OCI-LY1 (cell line): Measurements from ENCODE around the gene GAS2L2.

ENCODE experiments used
- H2AFZ ChIP-seq: fragments of 200-600 bp; sonication (generic), shearing (Covaris generic); 2 replicates; pipeline ENCODE4 v1.6.0; 2014; ENCODE audit warnings: antibody characterized with exemption, mild to moderate bottlenecking, low read length
- H3F3A ChIP-seq: fragments of 200-600 bp; sonication (generic), shearing (Covaris generic); 2 replicates; pipeline ENCODE4 v1.6.0; 2014; ENCODE audit warnings: mild to moderate bottlenecking, antibody characterized with exemption, low read length, moderate library complexity; ENCODE audit not compliant: insufficient read depth
- H3K27ac ChIP-seq: fragments of 200-600 bp; sonication (generic); 2 replicates; pipeline ENCODE4 v1.5.1; 2014; ENCODE audit warnings: low read length, mixed run types, mild to moderate bottlenecking, low read depth; ENCODE audit not compliant: poor library complexity, severe bottlenecking
- H3K27me3 ChIP-seq: fragments of 200-600 bp; sonication (generic); 2 replicates; pipeline ENCODE4 v1.6.0; 2014; ENCODE audit warnings: antibody characterized with exemption, mild to moderate bottlenecking, low read length, moderate library complexity; ENCODE audit not compliant: insufficient read depth
- H3K36me3 ChIP-seq: fragments of 200-600 bp; sonication (generic); 2 replicates; pipeline ENCODE4 v1.6.1; 2014; ENCODE audit warnings: mild to moderate bottlenecking, antibody characterized with exemption, low read length, moderate library complexity, mixed read lengths; ENCODE audit not compliant: insufficient read depth
- H3K4me1 ChIP-seq: fragments of 200-600 bp; sonication (generic); 2 replicates; pipeline ENCODE4 v1.5.1; 2014; ENCODE audit warnings: mild to moderate bottlenecking, low read length, moderate library complexity; ENCODE audit not compliant: insufficient read depth, severe bottlenecking
- H3K4me2 ChIP-seq: fragments of 200-600 bp; sonication (generic), shearing (Covaris generic); 2 replicates; pipeline ENCODE4 v1.6.1; 2014; ENCODE audit warnings: low read length
- H3K4me3 ChIP-seq: fragments of 200-600 bp; sonication (generic); 2 replicates; pipeline ENCODE4 v1.5.1; 2014; ENCODE audit warnings: low read length, low read depth, mild to moderate bottlenecking, mixed read lengths; ENCODE audit not compliant: poor library complexity, severe bottlenecking
- H3K79me2 ChIP-seq: fragments of 200-600 bp; shearing (Covaris generic); 2 replicates; pipeline ENCODE4 v1.6.1; 2016; ENCODE audit warnings: mixed run types, low read length, mixed read lengths; ENCODE audit not compliant: insufficient read depth
- H3K9ac ChIP-seq: fragments of 200-600 bp; sonication (generic), shearing (Covaris generic); 2 replicates; pipeline ENCODE4 v1.6.1; 2014; ENCODE audit warnings: mild to moderate bottlenecking, low read length, mixed read lengths
- H3K9me2 ChIP-seq: fragments of 200-600 bp; sonication (generic), shearing (Covaris generic); 2 replicates; pipeline ENCODE4 v1.6.1; 2014; ENCODE audit warnings: low read depth, mild to moderate bottlenecking, low read length, mixed read lengths
- H3K9me3 ChIP-seq: fragments of 200-600 bp; shearing (Covaris generic); 2 replicates; pipeline ENCODE4 v1.6.1; 2014; ENCODE audit warnings: low read length, mixed read lengths
- H4K20me1 ChIP-seq: fragments of 200-600 bp; sonication (generic), shearing (Covaris generic); 2 replicates; pipeline ENCODE4 v1.6.0; 2016; ENCODE audit warnings: mild to moderate bottlenecking, low read length; ENCODE audit not compliant: insufficient read depth
- CTCF ChIP-seq: fragments of 200-600 bp; sonication (generic), shearing (Covaris generic); IDR thresholded peaks from 2 replicates; pipeline ENCODE4 v1.5.1; 2017; ENCODE audit warnings: mild to moderate bottlenecking, antibody characterized with exemption, low read length, moderate library complexity, mixed read lengths
- EZH2 ChIP-seq: fragments of 200-600 bp; sonication (generic), shearing (Covaris generic); IDR thresholded peaks from 2 replicates; pipeline ENCODE4 v1.8.0; 2017; ENCODE audit warnings: borderline replicate concordance, mixed run types, mild to moderate bottlenecking, antibody characterized with exemption, low read length, moderate library complexity, mixed read lengths

The GAS2L2 gene

GRCh38 chr17:35795871-35796265, 42.8 kb upstream of the GAS2L2 start:
- Histone ChIP-seq H3K9me2 (no peaks in the 10 kb centered on the region), H3K4me3 (peak overlapping the region; percentile 50), H3F3A (no peaks in the 10 kb centered on the region), H3K79me2 (no peaks in the 10 kb centered on the region), H3K4me1 (peaks cover 8% of the 10 kb centered on the region), H3K36me3 (no peaks in the 10 kb centered on the region), H2AFZ (no peak overlapping the region), H3K27me3 (peaks cover 16% of the 10 kb centered on the region), H3K4me2 (peak overlapping the region; percentile 58; the same call in 1 of the 2 replicates), H3K27ac (no peak overlapping the region), H4K20me1 (no peaks in the 10 kb centered on the region), H3K9ac (no peak overlapping the region), H3K9me3 (no peaks in the 10 kb centered on the region)
- TF ChIP-seq CTCF (no peak), EZH2 (no peak)

- H3K27ac ChIP-seq: no peak within 1 kb of the TSS
- H3F3A ChIP-seq: no peaks in the 10 kb centered on the region
- H3K9me3 ChIP-seq: no peaks in the 10 kb centered on the region
- no peaks in the 10 kb centered on the region for H3K36me3 ChIP-seq
- no peak within 1 kb of the TSS for H3K9ac ChIP-seq
- H4K20me1 ChIP-seq: no peaks in the 10 kb centered on the region
- no peaks in the 10 kb centered on the region for H3K79me2 ChIP-seq
- H3K9me2 ChIP-seq: no peaks in the 10 kb centered on the region
- H3K4me2 ChIP-seq: peak within 1 kb of the TSS; percentile 58; the same call in 1 of the 2 replicates
- TF ChIP-seq CTCF: no peak
- no peak for TF ChIP-seq EZH2
- peaks cover 8% of the 10 kb centered on the region for H3K4me1 ChIP-seq
- H2AFZ ChIP-seq: no peak within 1 kb of the TSS
- H3K27me3 ChIP-seq: peaks cover 16% of the 10 kb centered on the region
- peak within 1 kb of the TSS; percentile 50 for H3K4me3 ChIP-seq
These were observed 42.2 kb upstream of the GAS2L2 start, which contains the start of gene MMP28 for GRCh38 chr17:35795007-35795870. MMP28 (minus strand) TSS chr17:35795641; CDS start chr17:35795377, 264 bp downstream.

GRCh38 chr17:35793257-35793656, 40.2 kb upstream of the GAS2L2 start:
- no peak overlapping the region for H3K4me2 ChIP-seq
- no peak overlapping the region for H3K27ac ChIP-seq
- no peaks in the 10 kb centered on the region for H3F3A ChIP-seq
- no peak overlapping the region for H3K9ac ChIP-seq
- no peak overlapping the region for H3K4me3 ChIP-seq
- H2AFZ ChIP-seq: no peak overlapping the region
- TF ChIP-seq CTCF (no peak), EZH2 (no peak)
- H3K4me1 ChIP-seq: peaks cover 8% of the 10 kb centered on the region
- H3K79me2 ChIP-seq: no peaks in the 10 kb centered on the region
- peaks cover 16% of the 10 kb centered on the region for H3K27me3 ChIP-seq
- H3K36me3 ChIP-seq: no peaks in the 10 kb centered on the region
- H3K9me2 ChIP-seq: no peaks in the 10 kb centered on the region
- H4K20me1 ChIP-seq: no peaks in the 10 kb centered on the region
- H3K9me3 ChIP-seq: no peaks in the 10 kb centered on the region
